ENCODE data around the gene PRXL2C. TPM values are rescaled to one million over a fixed set of nuclear protein-coding genes. Genes with fewer than 3 reads are reported as not detected.

Gene PRXL2C
- total RNA-seq, 1 experiment from 2014 or later, result 15.2 TPM

DNA sequence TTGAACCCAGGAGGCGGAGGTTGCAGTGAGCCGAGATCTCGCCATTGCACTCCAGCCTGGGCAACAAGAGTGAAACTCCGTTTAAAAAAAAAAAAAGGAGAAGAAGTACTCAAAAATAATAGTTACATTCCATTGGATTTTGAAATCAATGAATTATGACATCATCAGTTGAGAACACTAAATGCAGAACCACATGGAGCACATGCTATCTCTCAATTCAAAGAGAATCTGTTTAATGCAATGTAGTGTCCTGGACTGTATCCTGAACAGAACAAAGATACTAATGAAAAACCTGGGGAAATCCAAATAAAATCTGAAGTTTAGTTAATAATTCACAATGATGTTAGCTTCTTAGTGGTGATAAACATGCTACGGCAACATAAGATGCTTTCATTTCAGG, 55.8 kb downstream of the PRXL2C start:
- ChIA-PET CTCF (no interaction called here), POLR2A (ENCODE audit: unreplicated experiment) (no interaction called here)
- no TSS peak for BruUV-seq (replicated peaks)
- H3K27me3 ChIP-seq (ENCODE audit: low read length), result no peaks in the 10 kb centered on the region
- H3F3A ChIP-seq (ENCODE audit: low read length, unreplicated experiment), result no peaks in the 10 kb centered on the region
- H3K9ac ChIP-seq (ENCODE audit: low read length), result no peak overlapping the region
- intact Hi-C loops (cut with micrococcal nuclease), result no loop called here
- ATAC-seq (no peak), DNase-seq (no peak)
- TF ChIP-seq EZH2phosphoT487 (IDR thresholded peaks at IDR 0.05; ENCODE audit: borderline replicate concordance, low read length) (no peak), EZH2 (IDR thresholded peaks at IDR 0.05; ENCODE audit: low read length, unreplicated experiment) (no peak)
- TF ChIP-seq, protein P1, sequence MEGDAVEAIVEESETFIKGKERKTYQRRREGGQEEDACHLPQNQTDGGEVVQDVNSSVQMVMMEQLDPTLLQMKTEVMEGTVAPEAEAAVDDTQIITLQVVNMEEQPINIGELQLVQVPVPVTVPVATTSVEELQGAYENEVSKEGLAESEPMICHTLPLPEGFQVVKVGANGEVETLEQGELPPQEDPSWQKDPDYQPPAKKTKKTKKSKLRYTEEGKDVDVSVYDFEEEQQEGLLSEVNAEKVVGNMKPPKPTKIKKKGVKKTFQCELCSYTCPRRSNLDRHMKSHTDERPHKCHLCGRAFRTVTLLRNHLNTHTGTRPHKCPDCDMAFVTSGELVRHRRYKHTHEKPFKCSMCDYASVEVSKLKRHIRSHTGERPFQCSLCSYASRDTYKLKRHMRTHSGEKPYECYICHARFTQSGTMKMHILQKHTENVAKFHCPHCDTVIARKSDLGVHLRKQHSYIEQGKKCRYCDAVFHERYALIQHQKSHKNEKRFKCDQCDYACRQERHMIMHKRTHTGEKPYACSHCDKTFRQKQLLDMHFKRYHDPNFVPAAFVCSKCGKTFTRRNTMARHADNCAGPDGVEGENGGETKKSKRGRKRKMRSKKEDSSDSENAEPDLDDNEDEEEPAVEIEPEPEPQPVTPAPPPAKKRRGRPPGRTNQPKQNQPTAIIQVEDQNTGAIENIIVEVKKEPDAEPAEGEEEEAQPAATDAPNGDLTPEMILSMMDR (conservative IDR thresholded peaks at IDR 0.05; ENCODE audit: low read depth, low read length), result no peak
- peaks cover 8% of the 10 kb centered on the region for H3K79me2 ChIP-seq (ENCODE audit: low read length)
- H3K27ac ChIP-seq (ENCODE audit: low read length), result no peak overlapping the region
- H3K4me1 ChIP-seq (ENCODE audit: insufficient read depth, low read length), result no peaks in the 10 kb centered on the region
- H2AFZ ChIP-seq (ENCODE audit: low read length), result no peak overlapping the region
- H3K36me3 ChIP-seq (ENCODE audit: low read depth, low read length), result no peaks in the 10 kb centered on the region
- no peaks in the 10 kb centered on the region for H3K9me3 ChIP-seq (ENCODE audit: low read length)
- no peaks in the 10 kb centered on the region for H3K9me2 ChIP-seq (replicated peaks; ENCODE audit: low read length)
- no peak overlapping the region for H3K4me2 ChIP-seq (ENCODE audit: low read length)
- H4K20me1 ChIP-seq (ENCODE audit: low read length), result no peaks in the 10 kb centered on the region
- no peak overlapping the region for H3K4me3 ChIP-seq (ENCODE audit: low read length)

DNA sequence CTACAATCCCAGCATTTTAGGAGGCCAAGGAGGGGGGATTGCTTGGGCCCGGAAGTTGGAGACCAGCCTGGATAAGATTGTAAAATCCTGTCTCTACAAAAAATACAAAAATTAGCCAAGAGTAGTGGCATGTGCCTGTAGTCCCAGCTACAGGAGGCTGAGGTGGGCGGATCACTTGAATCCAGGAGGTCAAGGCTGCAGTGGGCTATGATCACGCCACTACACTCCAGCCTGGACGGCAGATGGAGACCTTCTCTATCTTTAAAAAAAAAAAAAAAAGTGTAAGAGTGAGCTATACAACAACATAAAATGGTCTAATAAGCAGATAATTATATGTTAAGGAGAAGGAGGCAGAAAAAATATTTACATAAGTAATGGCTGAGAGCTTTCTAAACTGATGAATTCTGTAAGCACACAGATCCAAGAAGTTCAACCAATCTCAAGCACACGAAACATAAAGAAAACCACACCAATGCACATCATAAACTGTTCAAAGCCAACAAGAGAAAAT, 58.5 kb downstream of the PRXL2C start:
- Histone ChIP-seq H3K9ac (ENCODE audit: low read length) (no peak overlapping the region), H3K27ac (ENCODE audit: low read length) (no peak overlapping the region), H3K9me2 (replicated peaks; ENCODE audit: low read length) (no peaks in the 10 kb centered on the region), H2AFZ (ENCODE audit: low read length) (no peak overlapping the region), H3K4me1 (ENCODE audit: insufficient read depth, low read length) (no peaks in the 10 kb centered on the region), H3F3A (ENCODE audit: low read length, unreplicated experiment) (no peaks in the 10 kb centered on the region), H3K79me2 (ENCODE audit: low read length) (peaks cover 15% of the 10 kb centered on the region; the same call in 1 of the 2 replicates), H4K20me1 (ENCODE audit: low read length) (no peaks in the 10 kb centered on the region), H3K4me3 (ENCODE audit: low read length) (no peak overlapping the region), H3K36me3 (ENCODE audit: low read depth, low read length) (no peaks in the 10 kb centered on the region), H3K27me3 (ENCODE audit: low read length) (no peaks in the 10 kb centered on the region), H3K4me2 (ENCODE audit: low read length) (no peak overlapping the region), H3K9me3 (ENCODE audit: low read length) (no peaks in the 10 kb centered on the region)
- intact Hi-C loops (cut with micrococcal nuclease), result no loop called here
- ATAC-seq (no peak), DNase-seq (no peak)
- CTCF ChIA-PET, result no interaction called here
- POLR2A ChIA-PET (ENCODE audit: unreplicated experiment), result no interaction called here
- no TSS peak for BruUV-seq (replicated peaks)
- TF ChIP-seq, protein P1 (conservative IDR thresholded peaks at IDR 0.05; ENCODE audit: low read depth, low read length), result no peak
- no peak for TF ChIP-seq EZH2 (IDR thresholded peaks at IDR 0.05; ENCODE audit: low read length, unreplicated experiment)
- TF ChIP-seq EZH2phosphoT487 (IDR thresholded peaks at IDR 0.05; ENCODE audit: borderline replicate concordance, low read length), result no peak

Other genes with a start within 250 kb of the PRXL2C start
- 10.8 and 14.0 TPM in 2 replicates for gene ZNF367, start 236.9 kb downstream of the PRXL2C start, total RNA-seq (2014; rRNA removed)
- 6.6 and 9.2 TPM in 2 replicates for gene HABP4, start 205.1 kb downstream of the PRXL2C start, total RNA-seq (2014; rRNA removed)
- gene CDC14B, start 35.5 kb downstream of the PRXL2C start, total RNA-seq (2014; rRNA removed), result 10.5 and 11.4 TPM in 2 replicates
- 2.6 and 4.0 TPM in 2 replicates for gene ZNF510, start 122.8 kb upstream of the PRXL2C start, total RNA-seq (2014; rRNA removed)
- gene ZNF782, start 199.2 kb upstream of the PRXL2C start, total RNA-seq (2014; rRNA removed), result 5.0 and 5.3 TPM in 2 replicates